ENCODE data around the gene CPVL. TPM values are rescaled to one million over a fixed set of nuclear protein-coding genes. Genes with fewer than 3 reads are reported as not detected.

Gene CPVL
- total RNA-seq, 1 experiment from 2014 or later = not detected

DNA sequence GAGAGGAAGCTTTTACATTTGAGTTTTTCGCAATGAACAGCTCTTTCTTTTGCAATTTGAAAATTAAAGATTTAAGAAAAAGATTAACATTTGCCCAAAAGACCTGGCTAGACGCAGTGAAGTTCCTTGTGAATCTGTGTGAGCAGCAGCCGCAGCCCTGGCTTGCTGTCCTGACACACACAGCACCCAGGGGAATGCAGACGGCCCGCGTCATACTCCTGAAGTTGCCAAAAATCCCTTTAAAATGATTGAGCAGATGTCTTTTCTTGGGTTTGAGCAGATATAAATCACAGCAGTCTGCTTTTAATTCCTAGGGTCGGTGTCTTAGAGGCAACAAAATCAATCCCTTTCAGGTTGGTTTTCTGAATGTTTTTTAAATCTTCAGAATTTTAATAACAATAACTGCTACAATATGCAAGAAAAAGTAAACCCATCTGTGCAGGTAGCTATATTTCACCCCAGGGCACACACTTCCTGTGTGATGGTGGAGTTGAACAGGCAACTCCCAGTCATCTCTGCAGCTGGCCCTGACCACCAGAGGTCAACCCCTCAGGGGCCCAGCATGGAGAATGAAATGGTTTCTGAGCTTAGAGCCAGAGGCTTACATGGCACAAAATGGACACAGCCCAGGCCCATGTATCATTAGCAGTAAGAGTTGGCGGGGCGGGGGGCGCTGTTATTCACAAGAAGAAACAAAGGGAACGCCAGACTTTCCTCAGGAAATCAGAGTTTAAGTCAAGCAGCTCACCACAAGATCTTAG lies 156.0 kb downstream of the CPVL start:
- DNase-seq (ENCODE audit: low spot score) = no peak
- in situ Hi-C loops (cut with HindIII; ENCODE audit: low sequenced_read_pairs) = no loop called here

DNA sequence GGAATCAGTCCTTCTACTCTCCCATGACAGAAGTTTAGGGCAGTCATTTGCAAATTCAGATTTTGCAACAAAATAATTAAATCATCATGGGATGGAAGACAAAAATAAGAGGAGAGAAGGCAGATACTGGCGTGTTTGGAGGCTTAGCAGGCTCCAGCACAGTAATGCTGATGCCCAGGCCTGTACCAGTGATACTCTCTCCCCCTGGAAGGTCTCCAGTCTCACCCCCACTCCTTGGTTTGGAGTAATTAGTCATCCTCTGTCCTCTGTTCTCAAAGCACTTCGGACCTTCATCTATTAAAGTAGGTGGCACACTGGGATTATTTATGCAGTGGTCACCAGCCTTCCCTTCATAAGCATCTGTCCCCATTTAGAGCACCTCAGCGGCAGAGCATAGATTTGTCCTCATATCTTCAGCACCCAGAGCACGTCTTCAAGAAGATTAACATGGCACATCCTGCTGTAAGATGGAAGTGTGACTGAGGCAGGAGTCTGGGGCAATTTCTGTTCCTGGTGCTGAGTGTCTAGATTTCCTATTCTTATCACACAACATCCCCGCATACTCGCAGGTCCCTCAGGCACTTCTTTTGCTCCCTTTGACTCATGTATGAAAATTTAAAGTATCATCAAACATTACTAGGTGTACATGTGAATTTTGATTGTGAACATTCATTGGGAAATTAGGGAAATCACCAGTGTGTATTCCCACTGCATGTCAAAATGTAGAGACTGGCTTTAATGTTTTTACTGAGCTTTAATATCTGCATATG lies 156.9 kb downstream of the CPVL start:
- no peak for DNase-seq (ENCODE audit: low spot score)
- in situ Hi-C loops (cut with HindIII; ENCODE audit: low sequenced_read_pairs) = no loop called here

DNA sequence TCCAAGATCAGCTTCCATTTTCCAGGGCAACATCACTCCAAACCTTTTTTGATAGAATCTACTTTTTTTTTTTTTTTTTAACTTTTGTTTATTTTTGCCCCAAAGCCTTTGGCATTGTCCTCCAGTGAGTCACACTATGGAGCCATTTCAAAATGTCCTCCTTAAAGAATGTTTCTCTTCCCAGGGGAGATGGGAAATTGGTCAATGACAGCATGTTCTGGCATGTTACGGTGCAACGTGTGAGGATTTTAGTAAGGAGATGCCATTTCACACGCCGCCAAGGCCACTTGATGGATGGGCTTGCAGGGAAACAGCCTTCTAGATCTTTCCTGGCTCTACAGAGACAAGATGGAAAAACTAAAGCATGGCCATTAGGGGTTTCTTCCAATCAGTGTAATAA lies 157.5 kb downstream of the CPVL start:
- no peak for DNase-seq (ENCODE audit: low spot score)
- in situ Hi-C loops (cut with HindIII; ENCODE audit: low sequenced_read_pairs) = no loop called here

DNA sequence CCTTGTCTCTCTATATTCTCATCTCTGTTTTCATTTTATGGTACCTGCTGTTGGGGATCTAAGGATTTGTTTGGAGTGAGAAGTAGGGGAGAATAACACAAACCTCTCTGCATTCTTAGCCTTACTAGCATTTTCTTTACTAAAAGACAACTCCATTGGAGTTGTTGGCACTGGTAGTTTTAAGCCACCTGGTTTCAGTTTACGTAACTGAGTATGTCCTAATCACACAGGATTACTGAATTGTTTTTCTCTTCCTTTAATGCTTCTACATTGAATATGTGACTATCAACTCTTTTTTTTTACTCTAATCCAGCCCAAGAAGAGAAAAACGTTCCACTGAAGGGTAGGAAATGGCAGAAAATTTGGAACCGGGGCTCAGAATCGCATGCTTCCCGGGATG lies 158.2 kb downstream of the CPVL start:
- in situ Hi-C loops (cut with HindIII; ENCODE audit: low sequenced_read_pairs) = no loop called here
- no peak for DNase-seq (ENCODE audit: low spot score)

DNA sequence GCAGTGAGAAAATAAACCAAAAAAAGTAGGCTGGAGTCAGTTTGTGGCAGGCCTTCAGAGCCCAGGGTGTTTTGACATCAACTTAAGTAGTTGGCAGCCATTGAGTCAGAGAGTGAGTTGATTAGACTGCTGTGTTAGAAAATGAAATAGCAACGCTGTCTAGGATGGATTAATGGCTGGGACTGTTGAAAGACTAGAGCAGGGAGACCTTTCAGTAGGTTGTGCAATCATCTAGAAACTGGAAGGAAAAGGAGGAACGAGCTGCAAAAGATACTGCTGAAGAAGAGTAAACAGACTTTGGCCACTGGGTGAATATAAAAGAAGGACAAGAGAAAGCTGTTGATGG lies 159.6 kb downstream of the CPVL start:
- in situ Hi-C loops (cut with HindIII; ENCODE audit: low sequenced_read_pairs) = no loop called here

DNA sequence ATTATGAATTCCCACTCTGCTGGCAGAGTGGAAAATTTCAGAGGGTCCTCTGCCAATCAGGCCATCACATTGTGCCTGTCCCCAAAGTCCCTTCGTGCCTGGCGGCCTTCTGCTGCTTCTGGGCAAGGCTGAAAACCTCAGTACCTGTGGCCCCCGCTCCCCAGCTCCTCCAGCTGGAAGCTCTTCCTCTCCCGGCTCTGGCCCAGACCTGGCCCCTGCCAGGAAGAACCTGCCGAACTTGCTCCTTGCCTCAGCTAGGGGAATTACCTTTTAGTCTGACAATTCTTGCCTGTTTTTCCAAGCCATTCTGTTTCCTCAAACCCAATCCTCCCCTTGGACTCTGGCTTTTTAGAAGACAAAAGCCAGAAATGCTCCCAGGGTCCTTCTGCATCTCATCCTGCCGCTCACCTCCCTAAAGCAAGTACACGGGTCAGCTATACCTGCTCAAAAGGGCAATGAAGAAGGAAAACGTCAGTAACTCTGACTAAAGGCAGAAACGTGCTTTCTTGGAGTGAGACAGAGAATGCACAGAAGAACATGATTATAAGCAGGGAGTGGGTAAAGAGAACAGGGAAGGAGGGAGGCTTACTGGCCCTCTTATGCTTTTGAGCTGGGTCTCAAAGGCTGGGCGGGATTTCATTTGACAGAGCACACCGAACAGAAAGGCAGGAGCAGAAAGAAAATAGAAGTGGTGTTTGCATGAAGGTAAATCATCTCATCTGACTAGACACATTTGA lies 160.1 kb downstream of the CPVL start:
- no peak for DNase-seq (ENCODE audit: low spot score)
- in situ Hi-C loops (cut with HindIII; ENCODE audit: low sequenced_read_pairs) = no loop called here

More for the DNA sequence above, 159.6 kb downstream of the CPVL start:
- no peak for DNase-seq (ENCODE audit: low spot score)

DNA sequence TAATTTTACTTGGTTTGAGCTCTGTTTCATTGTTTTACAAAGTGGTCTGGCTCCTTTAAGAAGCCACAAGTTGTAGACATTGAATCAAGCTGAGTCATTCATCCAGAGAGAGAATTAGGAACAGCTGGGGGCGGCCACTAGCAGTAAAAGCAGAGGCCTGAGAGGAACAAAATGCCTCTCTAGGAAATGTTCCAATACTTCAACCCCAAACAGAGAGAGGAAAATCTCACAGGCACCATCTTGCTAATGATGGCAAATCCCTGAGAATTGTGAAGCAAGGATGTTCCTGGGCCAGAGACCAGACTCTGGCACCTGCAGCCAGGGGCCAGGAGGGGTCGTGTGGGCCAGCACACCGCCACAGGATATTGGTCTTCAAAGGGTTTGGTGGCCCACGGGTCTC lies 161.7 kb downstream of the CPVL start:
- no peak for DNase-seq (ENCODE audit: low spot score)
- in situ Hi-C loops (cut with HindIII; ENCODE audit: low sequenced_read_pairs) = no loop called here

DNA sequence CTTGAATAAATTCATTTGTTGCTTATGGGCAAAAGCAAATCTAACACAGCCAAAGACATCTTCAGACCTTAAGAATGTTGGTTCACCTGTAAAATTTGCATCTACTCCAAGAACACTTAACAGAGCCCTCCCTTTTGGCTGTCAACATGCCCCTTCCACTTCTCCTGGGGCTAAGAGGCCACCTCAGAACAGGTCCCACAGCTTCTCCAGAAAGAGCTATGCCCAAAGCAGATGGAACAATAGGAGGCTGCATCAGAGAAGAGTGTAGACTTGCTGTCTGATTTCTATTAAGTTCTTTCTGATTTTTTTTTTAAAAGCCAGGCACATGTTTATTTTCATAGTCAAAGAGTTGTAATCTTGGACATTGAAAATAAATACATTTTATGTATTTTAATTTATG lies 162.1 kb downstream of the CPVL start:
- in situ Hi-C loops (cut with HindIII; ENCODE audit: low sequenced_read_pairs) = no loop called here
- DNase-seq (ENCODE audit: low spot score) = no peak

DNA sequence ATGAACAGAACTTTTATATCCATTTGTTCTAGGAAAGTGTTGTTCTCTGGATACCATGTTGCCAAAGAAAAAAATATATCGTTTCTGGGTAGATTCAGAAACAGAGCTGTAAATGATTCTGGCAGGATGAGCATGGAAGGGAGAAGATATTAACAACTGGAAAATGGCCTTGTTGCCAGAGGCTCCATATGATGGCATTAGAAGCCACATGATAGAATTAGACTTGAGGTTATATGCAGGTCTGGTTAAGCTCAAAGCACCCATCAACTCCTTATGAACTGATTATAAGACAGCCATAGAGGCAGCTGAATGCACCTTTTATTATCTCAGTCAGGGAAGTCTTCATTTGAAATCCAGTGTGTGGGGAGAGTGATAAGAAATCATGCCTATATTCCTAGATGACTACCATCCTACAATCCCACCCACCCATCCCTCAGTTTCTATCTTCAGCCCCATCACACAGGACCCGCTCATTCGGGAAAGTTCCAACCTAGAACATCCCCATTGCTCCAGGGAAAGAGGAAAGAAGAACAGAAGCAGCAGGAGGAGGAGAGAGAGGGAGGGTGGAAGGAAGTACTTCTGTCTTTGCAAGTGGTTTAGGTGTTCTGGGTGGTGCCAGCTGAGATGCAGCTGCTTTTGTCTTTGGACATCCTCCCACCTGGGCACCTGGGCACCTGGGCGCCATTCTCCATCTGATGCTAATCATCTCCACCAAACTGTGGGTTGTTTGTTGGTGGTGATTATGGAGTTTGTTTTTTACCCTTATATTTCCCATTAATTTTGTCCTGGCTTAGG lies 162.7 kb downstream of the CPVL start:
- in situ Hi-C loops (cut with HindIII; ENCODE audit: low sequenced_read_pairs) = no loop called here
- no peak for DNase-seq (ENCODE audit: low spot score)

DNA sequence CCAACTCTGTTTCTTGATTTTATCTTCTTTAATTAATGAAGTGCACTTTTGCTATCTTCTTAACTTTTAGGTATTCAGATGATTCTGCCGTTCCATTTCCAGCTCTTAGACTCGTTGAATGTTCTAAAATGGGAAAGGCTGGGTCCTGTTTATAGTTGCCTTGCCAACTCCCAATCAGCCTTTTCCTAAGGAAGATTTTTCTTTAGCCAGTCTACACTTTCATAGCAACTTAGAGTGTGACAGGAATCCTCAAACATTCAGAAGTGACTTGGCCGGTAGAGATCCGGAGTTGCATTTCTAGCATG lies 165.2 kb downstream of the CPVL start:
- in situ Hi-C loops (cut with HindIII; ENCODE audit: low sequenced_read_pairs) = no loop called here
- DNase-seq (ENCODE audit: low spot score) = peak; percentile 12

DNA sequence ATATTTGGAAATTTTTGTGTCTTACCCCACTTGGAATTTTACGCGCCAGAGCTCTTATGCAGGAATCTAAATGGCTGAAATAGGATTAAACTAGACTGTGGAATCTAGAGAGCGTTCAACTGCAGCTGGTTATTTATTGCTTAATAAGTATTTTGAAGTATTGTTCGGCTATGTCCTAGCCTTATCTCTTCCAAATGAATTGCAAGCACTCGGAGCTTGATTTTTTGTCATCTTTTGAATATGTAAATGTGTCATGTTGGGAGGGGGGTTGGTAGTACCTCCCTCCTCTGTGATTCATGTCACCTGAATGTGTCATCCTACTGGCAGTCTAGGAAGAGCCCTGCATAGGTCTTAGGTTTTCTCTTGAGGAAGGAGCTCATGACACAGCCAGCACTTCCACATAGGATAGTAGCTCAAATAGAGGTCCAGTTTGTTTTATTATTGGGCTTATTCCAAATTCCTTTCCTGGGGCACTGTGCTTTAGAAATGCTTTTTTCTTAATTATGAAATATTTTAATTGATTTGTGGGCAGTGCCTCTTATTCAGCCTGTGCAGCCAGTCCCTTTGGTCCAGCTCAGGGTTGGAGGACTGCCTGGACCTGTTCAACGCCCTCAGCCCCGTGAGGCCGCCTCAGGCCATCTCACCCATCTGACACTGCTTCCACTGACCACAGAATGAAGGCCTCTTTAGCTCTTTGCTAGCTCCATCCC lies 165.7 kb downstream of the CPVL start:
- DNase-seq (ENCODE audit: low spot score) = no peak
- in situ Hi-C loops (cut with HindIII; ENCODE audit: low sequenced_read_pairs) = no loop called here

DNA sequence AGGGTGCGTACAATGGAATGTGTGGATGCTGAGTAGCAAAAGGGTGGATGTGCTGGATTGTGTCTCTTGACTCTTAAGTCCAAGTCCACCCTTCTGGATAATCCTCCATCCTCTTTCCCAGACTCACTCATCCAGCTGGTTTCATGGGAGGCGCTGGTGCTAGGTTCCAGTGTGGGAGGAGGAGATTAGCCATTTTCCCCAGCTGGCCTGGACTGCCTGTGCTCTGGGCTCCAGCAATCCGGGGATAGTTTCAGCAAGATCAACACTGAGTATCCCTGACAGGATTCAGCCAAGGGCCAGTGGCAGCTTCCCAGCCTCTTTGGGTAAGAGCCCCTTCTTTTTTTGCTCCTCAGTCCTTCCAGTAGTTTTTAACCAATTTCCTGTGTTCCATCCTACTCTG lies 166.6 kb downstream of the CPVL start:
- no peak for DNase-seq (ENCODE audit: low spot score)
- in situ Hi-C loops (cut with HindIII; ENCODE audit: low sequenced_read_pairs) = no loop called here

DNA sequence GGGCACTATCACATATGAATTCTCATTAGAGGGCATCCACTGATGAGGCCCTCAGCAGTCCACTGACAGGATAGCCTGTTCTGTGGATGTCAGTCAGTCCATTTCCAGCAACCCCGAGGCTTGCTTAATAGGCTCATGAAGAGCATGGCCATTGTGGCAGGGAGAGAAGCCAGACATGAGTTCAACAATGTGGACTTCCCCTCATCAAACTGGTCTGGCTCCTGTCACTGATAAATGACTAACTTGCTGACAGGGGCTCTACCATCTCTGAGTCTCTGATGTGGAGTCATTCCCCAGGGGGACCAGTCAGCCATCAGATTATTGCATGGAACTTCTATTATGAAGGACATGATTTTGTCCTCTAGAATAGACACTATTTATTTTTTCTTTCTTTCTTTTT lies 168.5 kb downstream of the CPVL start:
- in situ Hi-C loops (cut with HindIII; ENCODE audit: low sequenced_read_pairs) = no loop called here
- DNase-seq (ENCODE audit: low spot score) = no peak

DNA sequence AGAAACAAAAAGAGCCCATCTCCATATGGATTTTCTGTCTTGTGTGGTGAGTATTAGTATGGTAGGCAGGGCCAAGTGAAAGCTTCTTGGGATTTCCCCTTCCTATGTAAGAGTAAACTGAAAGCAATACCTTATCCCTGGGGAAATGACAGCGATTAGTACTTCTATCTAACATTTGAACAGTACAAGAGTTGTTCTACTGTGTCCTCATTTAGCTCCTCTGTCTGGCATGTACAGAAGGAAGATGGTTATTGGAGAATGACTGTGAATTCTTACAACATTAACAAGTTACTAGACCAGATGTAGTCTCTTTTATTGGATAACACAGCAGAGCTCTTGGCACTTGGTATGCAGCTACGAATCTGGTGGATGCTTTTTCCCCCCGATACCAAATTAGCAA lies 170.3 kb downstream of the CPVL start:
- DNase-seq (ENCODE audit: low spot score) = no peak
- in situ Hi-C loops (cut with HindIII; ENCODE audit: low sequenced_read_pairs) = no loop called here

DNA sequence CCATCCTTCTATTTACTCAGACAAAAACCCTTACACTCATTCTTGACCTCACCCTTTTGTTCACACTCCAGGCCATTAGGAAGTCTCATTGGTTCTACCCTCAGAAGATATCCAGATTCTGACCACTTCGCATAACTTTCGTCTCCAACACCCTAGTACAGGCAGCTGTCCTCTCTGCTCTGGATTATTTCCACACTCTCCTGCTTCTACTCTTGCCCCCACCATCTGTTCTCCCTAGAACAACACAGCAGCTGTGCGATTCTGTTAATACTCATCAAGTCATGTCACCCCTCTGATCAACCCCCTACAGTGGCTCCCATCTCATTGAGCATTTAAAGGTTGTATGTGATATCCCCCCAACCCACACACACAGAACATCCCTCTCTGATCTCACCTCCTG lies 172.7 kb downstream of the CPVL start:
- in situ Hi-C loops (cut with HindIII; ENCODE audit: low sequenced_read_pairs) = no loop called here
- no peak for DNase-seq (ENCODE audit: low spot score)

DNA sequence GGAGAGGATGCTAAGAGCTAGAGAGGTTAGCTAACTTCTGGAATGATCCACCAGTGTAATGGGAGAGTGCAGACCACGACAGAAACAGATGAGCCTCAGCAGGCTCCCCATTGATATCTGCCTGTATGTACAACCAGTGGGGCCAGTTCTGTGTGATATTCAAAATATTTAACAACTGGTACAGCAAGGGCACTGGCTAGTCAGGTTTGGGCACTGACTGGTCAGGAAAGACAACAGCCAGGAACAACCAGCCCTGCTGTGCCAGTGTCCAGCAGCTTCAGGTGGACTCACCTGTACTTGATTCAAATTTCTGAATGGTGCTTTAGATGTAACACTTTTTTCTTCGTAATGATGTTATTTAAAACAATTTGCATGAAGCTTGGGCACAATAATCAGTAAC lies 182.3 kb downstream of the CPVL start:
- no peak for DNase-seq (ENCODE audit: low spot score)
- in situ Hi-C loops (cut with HindIII; ENCODE audit: low sequenced_read_pairs) = no loop called here

DNA sequence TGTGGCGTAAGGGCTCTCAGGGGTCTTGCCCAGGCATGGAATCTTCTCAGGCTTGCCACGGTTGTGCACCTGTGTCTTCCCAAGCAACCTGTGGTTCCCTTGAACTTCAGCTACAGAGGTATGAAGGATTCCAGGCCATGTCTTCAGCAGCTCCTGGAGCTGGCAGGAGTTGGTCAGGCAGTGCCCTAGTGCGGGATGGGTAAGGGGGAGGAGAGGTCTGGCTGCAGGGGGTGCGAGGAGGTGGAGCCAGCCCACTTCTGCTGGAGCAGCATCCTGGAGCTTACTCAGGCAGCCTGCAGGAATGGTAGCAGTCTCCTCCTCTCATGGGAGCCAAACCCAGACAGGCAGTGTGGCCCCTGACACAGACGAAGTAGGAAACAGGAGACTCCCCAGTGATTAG lies 184.4 kb downstream of the CPVL start:
- peak; percentile 1 for DNase-seq (ENCODE audit: low spot score)
- in situ Hi-C loops (cut with HindIII; ENCODE audit: low sequenced_read_pairs) = no loop called here

DNA sequence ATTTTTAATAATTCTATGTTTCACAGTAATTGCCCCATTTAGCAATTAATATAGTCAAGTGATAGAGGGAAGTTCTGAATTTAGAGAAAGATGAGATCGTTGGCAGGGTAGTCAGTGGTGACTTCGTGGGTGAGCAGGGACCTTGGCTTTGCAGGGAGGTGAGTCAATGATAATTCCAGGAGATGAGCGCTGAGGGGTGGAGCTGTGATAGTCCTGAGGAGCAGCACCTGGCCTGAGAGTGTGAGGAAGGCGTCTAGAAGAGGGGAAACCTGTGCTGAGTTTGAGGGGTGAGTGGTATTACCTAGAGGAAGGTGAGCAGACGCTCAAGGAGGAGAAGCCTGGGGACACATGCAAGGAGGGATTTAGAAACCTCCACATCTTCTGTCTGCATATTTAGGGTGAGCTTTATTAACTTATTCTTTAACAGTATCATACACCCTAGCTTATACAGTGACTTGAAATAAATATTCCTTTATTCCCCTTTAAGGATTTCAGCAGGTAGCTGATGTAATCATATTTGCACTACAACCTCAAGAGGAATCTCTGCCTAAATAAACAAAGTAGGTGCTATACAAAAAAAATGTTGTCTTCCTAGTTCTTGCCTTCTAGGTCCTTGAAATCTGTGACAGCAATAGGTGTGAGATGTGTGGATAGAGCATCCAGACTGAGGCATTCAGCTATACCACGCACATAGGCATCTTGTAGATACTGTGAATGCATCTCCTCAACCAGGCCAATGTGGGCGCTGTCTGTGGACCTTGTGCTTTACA lies 186.1 kb downstream of the CPVL start:
- no peak for DNase-seq (ENCODE audit: low spot score)
- in situ Hi-C loops (cut with HindIII; ENCODE audit: low sequenced_read_pairs) = no loop called here

DNA sequence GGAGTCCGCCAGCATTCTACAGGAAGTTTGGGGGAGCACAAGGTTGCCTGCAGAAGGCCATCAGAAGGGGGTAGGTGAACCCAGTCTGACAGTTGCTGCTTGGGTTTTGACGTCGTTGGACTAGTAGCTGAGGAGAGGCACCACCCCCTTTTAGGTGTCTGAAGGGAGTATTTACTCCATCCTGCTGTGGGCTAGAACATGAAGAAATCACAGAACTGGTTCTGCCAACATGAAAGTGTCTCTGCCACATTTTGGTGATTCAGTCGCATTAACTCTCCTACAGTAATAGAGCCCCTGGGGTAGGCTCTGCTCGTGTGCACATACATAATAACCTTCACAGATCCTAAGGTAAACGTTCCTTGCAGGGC lies 187.4 kb downstream of the CPVL start:
- DNase-seq (ENCODE audit: low spot score) = no peak

More for the DNA sequence above, 187.4 kb downstream of the CPVL start:
- in situ Hi-C loops (cut with HindIII; ENCODE audit: low sequenced_read_pairs) = no loop called here
